ENCODE results near the gene TP53I3.

DNA sequence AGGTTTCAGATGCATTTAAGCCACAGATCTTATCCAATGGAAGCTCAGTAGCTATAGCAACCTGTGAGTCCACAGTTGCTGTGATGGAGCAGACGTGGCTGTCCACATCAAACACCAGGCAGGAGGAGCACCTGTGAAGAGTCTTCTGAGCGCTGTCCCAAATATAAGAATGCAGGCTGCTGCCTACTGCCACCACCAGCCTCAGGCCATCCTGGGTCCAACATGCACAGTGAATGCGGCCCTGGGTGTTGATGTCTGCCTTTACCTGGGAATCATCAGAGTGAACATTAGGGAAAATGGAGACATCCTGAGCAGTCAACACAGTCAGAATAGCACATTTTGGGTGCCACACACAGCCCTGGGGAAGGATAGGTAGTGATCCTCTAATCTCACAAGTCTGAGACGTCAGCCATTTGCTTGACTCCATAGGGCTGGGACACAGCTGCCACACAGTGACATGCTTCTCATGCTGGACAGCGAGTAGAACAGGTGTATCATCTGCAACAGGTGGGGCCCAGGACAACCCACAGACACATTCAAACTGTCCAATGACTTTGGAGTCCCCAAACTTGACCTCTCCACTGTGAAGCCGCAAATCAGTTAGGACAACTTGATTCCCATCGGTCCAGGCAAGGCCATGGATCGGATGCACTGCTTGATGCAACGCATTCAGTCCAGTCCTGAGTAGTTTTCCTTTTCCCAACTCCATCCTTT, 45.7 kb downstream of the TP53I3 start:
- TF ChIP-seq, protein P1, sequence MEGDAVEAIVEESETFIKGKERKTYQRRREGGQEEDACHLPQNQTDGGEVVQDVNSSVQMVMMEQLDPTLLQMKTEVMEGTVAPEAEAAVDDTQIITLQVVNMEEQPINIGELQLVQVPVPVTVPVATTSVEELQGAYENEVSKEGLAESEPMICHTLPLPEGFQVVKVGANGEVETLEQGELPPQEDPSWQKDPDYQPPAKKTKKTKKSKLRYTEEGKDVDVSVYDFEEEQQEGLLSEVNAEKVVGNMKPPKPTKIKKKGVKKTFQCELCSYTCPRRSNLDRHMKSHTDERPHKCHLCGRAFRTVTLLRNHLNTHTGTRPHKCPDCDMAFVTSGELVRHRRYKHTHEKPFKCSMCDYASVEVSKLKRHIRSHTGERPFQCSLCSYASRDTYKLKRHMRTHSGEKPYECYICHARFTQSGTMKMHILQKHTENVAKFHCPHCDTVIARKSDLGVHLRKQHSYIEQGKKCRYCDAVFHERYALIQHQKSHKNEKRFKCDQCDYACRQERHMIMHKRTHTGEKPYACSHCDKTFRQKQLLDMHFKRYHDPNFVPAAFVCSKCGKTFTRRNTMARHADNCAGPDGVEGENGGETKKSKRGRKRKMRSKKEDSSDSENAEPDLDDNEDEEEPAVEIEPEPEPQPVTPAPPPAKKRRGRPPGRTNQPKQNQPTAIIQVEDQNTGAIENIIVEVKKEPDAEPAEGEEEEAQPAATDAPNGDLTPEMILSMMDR (IDR thresholded peaks at IDR 0.05; ENCODE audit: insufficient read depth, low read depth, low read length), result no peak
- TF ChIP-seq EZH2 (IDR thresholded peaks at IDR 0.05; ENCODE audit: insufficient read depth, low read length), result no peak
